ENCODE data around the gene PCDH10.

The PCDH10 gene

GRCh38 chr4:133152831-133153481 lies 3.9 kb downstream of the PCDH10 start:
- peak overlapping the region; percentile 35 for H3K27ac Mint-ChIP-seq (ENCODE audit: low read depth)
- H3K36me3 Mint-ChIP-seq (ENCODE audit: insufficient read depth), result peaks cover 1% of the 10 kb centered on the region
- no peak for DNase-seq (ENCODE audit: low spot score in 2 of 2)
- no peaks in the 10 kb centered on the region for H3K4me1 Mint-ChIP-seq
- peaks cover 37% of the 10 kb centered on the region for H3K27me3 Mint-ChIP-seq
- ATAC-seq (replicated peaks; ENCODE audit: extremely low read depth, poor library complexity, severe bottlenecking), result no peak
- no peaks in the 10 kb centered on the region for H3K9me3 Mint-ChIP-seq
- no peak overlapping the region for H3K4me3 Mint-ChIP-seq

- Mint-ChIP-seq H3K4me1 (no peaks in the 10 kb centered on the region), H3K36me3 (ENCODE audit: insufficient read depth) (peaks cover 1% of the 10 kb centered on the region), H3K4me3 (no peak overlapping the region), H3K27me3 (peaks cover 20% of the 10 kb centered on the region), H3K9me3 (no peaks in the 10 kb centered on the region), H3K27ac (ENCODE audit: low read depth) (no peak overlapping the region)
- DNase-seq (ENCODE audit: low spot score in 2 of 2) (no peak), ATAC-seq (replicated peaks; ENCODE audit: extremely low read depth, poor library complexity, severe bottlenecking) (no peak)
Observed at GRCh38 chr4:133154725-133155124, 5.6 kb downstream of the PCDH10 start.

GRCh38 chr4:133156096-133156495 lies 7.0 kb downstream of the PCDH10 start:
- peaks cover 1% of the 10 kb centered on the region for H3K36me3 Mint-ChIP-seq (ENCODE audit: insufficient read depth)
- no peaks in the 10 kb centered on the region for H3K4me1 Mint-ChIP-seq
- ATAC-seq (replicated peaks; ENCODE audit: extremely low read depth, poor library complexity, severe bottlenecking) (no peak), DNase-seq (ENCODE audit: low spot score in 2 of 2) (no peak)
- peaks cover 12% of the 10 kb centered on the region for H3K27me3 Mint-ChIP-seq
- no peak overlapping the region for H3K4me3 Mint-ChIP-seq
- H3K27ac Mint-ChIP-seq (ENCODE audit: low read depth), result no peak overlapping the region
- no peaks in the 10 kb centered on the region for H3K9me3 Mint-ChIP-seq

GRCh38 chr4:133156556-133156955 lies 7.5 kb downstream of the PCDH10 start:
- H3K9me3 Mint-ChIP-seq, result no peaks in the 10 kb centered on the region
- DNase-seq (ENCODE audit: low spot score in 2 of 2) (no peak), ATAC-seq (replicated peaks; ENCODE audit: extremely low read depth, poor library complexity, severe bottlenecking) (no peak)
- peaks cover 12% of the 10 kb centered on the region for H3K27me3 Mint-ChIP-seq
- H3K36me3 Mint-ChIP-seq (ENCODE audit: insufficient read depth), result peaks cover 1% of the 10 kb centered on the region
- no peak overlapping the region for H3K4me3 Mint-ChIP-seq
- no peak overlapping the region for H3K27ac Mint-ChIP-seq (ENCODE audit: low read depth)
- no peaks in the 10 kb centered on the region for H3K4me1 Mint-ChIP-seq

- Mint-ChIP-seq H3K4me1 (no peaks in the 10 kb centered on the region), H3K27ac (ENCODE audit: low read depth) (no peak overlapping the region), H3K36me3 (ENCODE audit: insufficient read depth) (no peaks in the 10 kb centered on the region), H3K9me3 (no peaks in the 10 kb centered on the region), H3K4me3 (no peak overlapping the region), H3K27me3 (peaks cover 7% of the 10 kb centered on the region)
- ATAC-seq (replicated peaks; ENCODE audit: extremely low read depth, poor library complexity, severe bottlenecking), result no peak
- no peak for DNase-seq (ENCODE audit: low spot score in 2 of 2)
Observed at GRCh38 chr4:133157460-133158160, 8.5 kb downstream of the PCDH10 start.

- Mint-ChIP-seq H3K27ac (ENCODE audit: low read depth) (no peak overlapping the region), H3K4me1 (no peaks in the 10 kb centered on the region), H3K27me3 (no peaks in the 10 kb centered on the region), H3K36me3 (ENCODE audit: insufficient read depth) (no peaks in the 10 kb centered on the region), H3K9me3 (no peaks in the 10 kb centered on the region), H3K4me3 (no peak overlapping the region)
- DNase-seq (ENCODE audit: low spot score in 2 of 2) (no peak), ATAC-seq (replicated peaks; ENCODE audit: extremely low read depth, poor library complexity, severe bottlenecking) (no peak)
Observed at GRCh38 chr4:133160853-133161252, 11.8 kb downstream of the PCDH10 start.

- ATAC-seq (replicated peaks; ENCODE audit: extremely low read depth, poor library complexity, severe bottlenecking) (no peak), DNase-seq (ENCODE audit: low spot score in 2 of 2) (no peak)
- H3K4me3 Mint-ChIP-seq, result no peak overlapping the region
- no peaks in the 10 kb centered on the region for H3K9me3 Mint-ChIP-seq
- H3K27me3 Mint-ChIP-seq, result no peaks in the 10 kb centered on the region
- H3K36me3 Mint-ChIP-seq (ENCODE audit: insufficient read depth), result no peaks in the 10 kb centered on the region
- no peak overlapping the region for H3K27ac Mint-ChIP-seq (ENCODE audit: low read depth)
- H3K4me1 Mint-ChIP-seq, result no peaks in the 10 kb centered on the region
Observed at GRCh38 chr4:133161570-133162295, 12.6 kb downstream of the PCDH10 start.

GRCh38 chr4:133162941-133163340 lies 13.8 kb downstream of the PCDH10 start:
- Mint-ChIP-seq H3K4me1 (no peaks in the 10 kb centered on the region), H3K4me3 (no peak overlapping the region), H3K27me3 (no peaks in the 10 kb centered on the region), H3K27ac (ENCODE audit: low read depth) (no peak overlapping the region), H3K36me3 (ENCODE audit: insufficient read depth) (no peaks in the 10 kb centered on the region), H3K9me3 (no peaks in the 10 kb centered on the region)
- ATAC-seq (replicated peaks; ENCODE audit: extremely low read depth, poor library complexity, severe bottlenecking) (no peak), DNase-seq (ENCODE audit: low spot score in 2 of 2) (no peak)

GRCh38 chr4:133178956-133179355 lies 29.9 kb downstream of the PCDH10 start:
- ATAC-seq (replicated peaks; ENCODE audit: extremely low read depth, poor library complexity, severe bottlenecking), result no peak
- H3K4me1 Mint-ChIP-seq, result no peaks in the 10 kb centered on the region
- H3K27ac Mint-ChIP-seq (ENCODE audit: low read depth), result no peak overlapping the region
- H3K4me3 Mint-ChIP-seq, result no peak overlapping the region
- no peak for DNase-seq (ENCODE audit: low spot score in 2 of 2)
- no peaks in the 10 kb centered on the region for H3K27me3 Mint-ChIP-seq
- H3K36me3 Mint-ChIP-seq (ENCODE audit: insufficient read depth), result no peaks in the 10 kb centered on the region
- peaks cover 16% of the 10 kb centered on the region for H3K9me3 Mint-ChIP-seq

GRCh38 chr4:133186210-133186609 lies 37.1 kb downstream of the PCDH10 start:
- Mint-ChIP-seq H3K4me1 (no peaks in the 10 kb centered on the region), H3K9me3 (peaks cover 5% of the 10 kb centered on the region), H3K4me3 (no peak overlapping the region), H3K27ac (ENCODE audit: low read depth) (no peak overlapping the region), H3K27me3 (no peaks in the 10 kb centered on the region), H3K36me3 (ENCODE audit: insufficient read depth) (no peaks in the 10 kb centered on the region)
- DNase-seq (ENCODE audit: low spot score in 2 of 2) (no peak), ATAC-seq (replicated peaks; ENCODE audit: extremely low read depth, poor library complexity, severe bottlenecking) (no peak)

- no peaks in the 10 kb centered on the region for H3K36me3 Mint-ChIP-seq (ENCODE audit: insufficient read depth)
- DNase-seq (ENCODE audit: low spot score in 2 of 2), result no peak
- peaks cover under 1% of the 10 kb centered on the region for H3K9me3 Mint-ChIP-seq
- H3K4me1 Mint-ChIP-seq, result no peaks in the 10 kb centered on the region
- no peak overlapping the region for H3K27ac Mint-ChIP-seq (ENCODE audit: low read depth)
- H3K27me3 Mint-ChIP-seq, result no peaks in the 10 kb centered on the region
- no peak overlapping the region for H3K4me3 Mint-ChIP-seq
- peak; percentile 6 for ATAC-seq (replicated peaks; ENCODE audit: extremely low read depth, poor library complexity, severe bottlenecking)
Observed at GRCh38 chr4:133186845-133187244, 37.8 kb downstream of the PCDH10 start.

- H3K9me3 Mint-ChIP-seq, result no peaks in the 10 kb centered on the region
- no peak overlapping the region for H3K4me3 Mint-ChIP-seq
- H3K27ac Mint-ChIP-seq (ENCODE audit: low read depth), result no peak overlapping the region
- no peaks in the 10 kb centered on the region for H3K4me1 Mint-ChIP-seq
- H3K36me3 Mint-ChIP-seq (ENCODE audit: insufficient read depth), result no peaks in the 10 kb centered on the region
- H3K27me3 Mint-ChIP-seq, result no peaks in the 10 kb centered on the region
- no peak for DNase-seq (ENCODE audit: low spot score in 2 of 2)
- ATAC-seq (replicated peaks; ENCODE audit: extremely low read depth, poor library complexity, severe bottlenecking), result no peak
Observed at GRCh38 chr4:133188433-133189146, 39.5 kb downstream of the PCDH10 start.
